ENCODE results near the gene ZNF407.

ZNF407 gene

DNA sequence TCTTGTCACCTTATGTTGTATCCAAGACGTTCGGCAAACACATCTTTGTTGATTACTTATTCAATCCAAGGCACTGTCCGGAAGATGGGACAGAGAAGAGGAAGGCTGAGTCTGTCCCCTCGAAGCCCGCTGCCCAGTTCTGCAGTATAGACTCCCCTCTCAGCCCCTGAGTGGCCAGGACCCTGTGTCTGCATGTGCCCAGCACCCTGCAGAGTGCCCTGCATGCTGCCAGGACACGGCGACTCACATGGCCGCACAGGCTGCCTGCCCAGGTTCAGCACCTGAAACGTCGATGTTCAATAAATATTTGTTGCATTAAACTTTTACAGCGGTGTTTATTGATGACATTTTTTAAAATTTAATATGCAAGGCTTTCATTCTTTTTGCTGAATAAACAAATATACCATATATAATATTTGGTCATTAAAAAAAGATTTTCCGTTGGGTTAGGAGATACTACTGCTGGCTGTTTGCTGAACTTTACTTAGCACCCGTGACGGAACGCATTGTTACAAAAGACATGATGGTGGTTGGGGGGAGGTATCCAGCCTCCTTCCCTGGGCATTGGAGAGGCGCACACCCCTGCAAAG is 464.7 kb downstream of the ZNF407 start:
- TF ChIP-seq, protein P1, sequence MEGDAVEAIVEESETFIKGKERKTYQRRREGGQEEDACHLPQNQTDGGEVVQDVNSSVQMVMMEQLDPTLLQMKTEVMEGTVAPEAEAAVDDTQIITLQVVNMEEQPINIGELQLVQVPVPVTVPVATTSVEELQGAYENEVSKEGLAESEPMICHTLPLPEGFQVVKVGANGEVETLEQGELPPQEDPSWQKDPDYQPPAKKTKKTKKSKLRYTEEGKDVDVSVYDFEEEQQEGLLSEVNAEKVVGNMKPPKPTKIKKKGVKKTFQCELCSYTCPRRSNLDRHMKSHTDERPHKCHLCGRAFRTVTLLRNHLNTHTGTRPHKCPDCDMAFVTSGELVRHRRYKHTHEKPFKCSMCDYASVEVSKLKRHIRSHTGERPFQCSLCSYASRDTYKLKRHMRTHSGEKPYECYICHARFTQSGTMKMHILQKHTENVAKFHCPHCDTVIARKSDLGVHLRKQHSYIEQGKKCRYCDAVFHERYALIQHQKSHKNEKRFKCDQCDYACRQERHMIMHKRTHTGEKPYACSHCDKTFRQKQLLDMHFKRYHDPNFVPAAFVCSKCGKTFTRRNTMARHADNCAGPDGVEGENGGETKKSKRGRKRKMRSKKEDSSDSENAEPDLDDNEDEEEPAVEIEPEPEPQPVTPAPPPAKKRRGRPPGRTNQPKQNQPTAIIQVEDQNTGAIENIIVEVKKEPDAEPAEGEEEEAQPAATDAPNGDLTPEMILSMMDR (IDR thresholded peaks at IDR 0.05; ENCODE audit: low read depth, low read length, missing control alignments): no peak
- H3K4me3 ChIP-seq (ENCODE audit: low read depth, low read length): no peak overlapping the region
- DNase-seq (ENCODE audit: low read depth): no peak

DNA sequence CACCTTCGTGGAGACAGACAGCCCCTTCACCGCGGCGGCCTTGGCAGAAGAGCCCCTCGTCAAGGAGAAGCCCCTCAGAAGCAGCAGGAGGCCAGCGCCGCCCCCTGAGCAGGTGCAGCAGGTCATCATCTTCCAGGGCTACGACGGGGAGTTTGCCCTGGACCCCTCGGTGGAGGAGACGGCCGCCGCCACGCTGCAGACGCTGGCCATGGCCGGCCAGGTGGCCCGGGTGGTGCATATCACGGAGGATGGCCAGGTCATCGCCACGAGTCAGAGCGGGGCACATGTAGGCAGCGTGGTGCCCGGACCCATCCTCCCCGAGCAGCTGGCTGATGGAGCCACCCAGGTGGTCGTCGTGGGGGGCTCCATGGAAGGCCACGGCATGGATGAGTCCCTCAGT is 465.5 kb downstream of the ZNF407 start:
- H3K4me3 ChIP-seq (ENCODE audit: low read depth, low read length): no peak overlapping the region
- TF ChIP-seq, protein P1 (IDR thresholded peaks at IDR 0.05; ENCODE audit: low read depth, low read length, missing control alignments): no peak
- DNase-seq (ENCODE audit: low read depth): no peak

GRCh38 chr18:75063615-75064512 is 466.2 kb downstream of the ZNF407 start:
- TF ChIP-seq, protein P1 (IDR thresholded peaks at IDR 0.05; ENCODE audit: low read depth, low read length, missing control alignments): no peak
- DNase-seq (ENCODE audit: low read depth): no peak
- H3K4me3 ChIP-seq (ENCODE audit: low read depth, low read length): no peak overlapping the region

- H3K4me3 ChIP-seq (ENCODE audit: low read depth, low read length): no peak overlapping the region
- no peak for DNase-seq (ENCODE audit: low read depth)
- TF ChIP-seq, protein P1 (IDR thresholded peaks at IDR 0.05; ENCODE audit: low read depth, low read length, missing control alignments): no peak
These were observed 466.8 kb downstream of the ZNF407 start for GRCh38 chr18:75064513-75064905.

DNA sequence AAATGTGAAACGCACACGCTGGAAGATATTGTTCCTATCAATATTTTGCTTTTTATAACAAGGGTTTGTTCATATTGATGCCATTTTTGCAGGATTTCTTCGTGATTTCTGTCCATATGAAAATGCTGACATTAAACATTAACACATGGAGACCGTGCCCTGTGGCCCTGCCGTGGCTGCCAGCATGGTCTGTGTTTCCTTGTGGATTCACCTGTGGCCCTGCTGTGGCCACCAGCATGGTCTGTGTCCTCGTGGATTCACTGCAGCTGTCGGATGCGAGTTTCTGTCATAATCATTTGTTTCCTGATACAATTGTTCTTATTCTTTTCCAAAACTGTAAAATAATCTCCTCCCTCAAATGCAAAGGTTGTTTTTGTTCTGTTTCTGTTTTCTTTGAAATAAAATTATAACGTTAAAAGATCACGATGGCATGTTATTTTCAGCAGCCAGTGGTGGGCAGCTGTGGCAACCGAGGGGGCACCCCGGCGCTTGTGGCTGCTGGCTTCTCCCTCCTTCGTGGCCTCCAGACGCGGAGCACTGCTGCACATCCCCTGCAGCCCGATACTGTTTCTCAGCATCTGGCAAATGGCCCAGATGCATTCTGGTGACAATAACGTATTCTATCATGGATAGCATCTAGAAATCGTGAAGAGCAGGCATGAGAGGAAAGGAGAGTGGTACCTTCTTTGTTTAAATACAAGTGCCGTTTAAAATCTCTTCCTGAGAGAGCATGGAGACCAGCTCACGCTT is 467.8 kb downstream of the ZNF407 start:
- TF ChIP-seq, protein P1 (IDR thresholded peaks at IDR 0.05; ENCODE audit: low read depth, low read length, missing control alignments): no peak
- H3K4me3 ChIP-seq (ENCODE audit: low read depth, low read length): no peak overlapping the region
- DNase-seq (ENCODE audit: low read depth): no peak

GRCh38 chr18:75066021-75066880 is 468.6 kb downstream of the ZNF407 start:
- H3K4me3 ChIP-seq (ENCODE audit: low read depth, low read length): no peak overlapping the region
- no peak for DNase-seq (ENCODE audit: low read depth)
- TF ChIP-seq, protein P1 (IDR thresholded peaks at IDR 0.05; ENCODE audit: low read depth, low read length, missing control alignments): no peak
